ENCODE measurements around the gene PRCD. TPM values are rescaled to one million over a fixed set of nuclear protein-coding genes. Genes with fewer than 3 reads are reported as not detected.
"Not testable (repeated sequence)": the region's sequence is repeated elsewhere in the genome, so short reads cannot be mapped to it uniquely, and the experiment has no call there.

PRCD gene
- polyA plus RNA-seq, 4 donors: 3.0 to 4.5 (median 3.3) TPM

DNA sequence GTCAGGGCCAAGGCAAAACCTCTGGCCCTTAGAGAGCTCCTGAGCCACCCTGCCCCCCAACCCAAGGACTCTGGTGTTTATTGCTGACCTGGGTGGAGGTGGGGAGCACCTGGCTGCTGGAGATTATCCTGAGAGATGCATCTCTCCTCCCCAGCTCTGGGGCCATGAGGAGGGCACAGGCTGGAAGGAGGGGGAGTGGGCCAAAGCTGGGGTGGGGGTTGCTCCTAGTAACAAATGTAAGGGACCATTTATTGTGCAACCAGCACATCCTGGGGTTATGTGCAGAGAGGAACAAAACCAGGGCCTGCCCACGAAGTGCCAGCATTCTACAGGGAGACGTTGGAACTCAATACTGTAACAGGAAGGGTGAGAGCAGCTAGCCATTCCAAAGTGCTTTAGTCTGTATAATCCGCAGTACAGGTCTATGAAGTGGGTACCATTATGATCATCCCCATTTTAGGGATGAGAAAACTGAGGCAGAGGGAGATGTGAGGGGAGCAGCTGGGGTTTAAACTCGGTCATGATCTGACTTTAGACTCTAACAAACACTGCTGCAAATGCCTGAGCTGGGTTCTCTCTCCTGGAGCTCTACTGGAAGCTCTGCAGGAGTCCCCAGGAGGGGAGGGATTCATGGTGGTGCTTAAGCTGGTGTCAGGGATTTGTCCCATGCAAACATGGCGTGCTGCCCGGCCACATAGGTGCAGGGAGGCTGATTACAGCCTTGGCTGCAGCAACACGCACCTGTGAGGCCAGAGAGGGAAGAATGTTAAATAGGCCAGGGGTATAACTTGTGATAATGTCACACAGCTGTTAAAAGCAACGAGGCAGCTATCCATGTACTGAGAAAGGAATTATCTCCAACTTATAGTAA, 37.3 kb upstream of the PRCD start:
- no peak for DNase-seq (ENCODE audit: low read depth in 4 of 4, low spot score in 3 of 4)

GRCh38 chr17:76504117-76504516, 35.7 kb upstream of the PRCD start:
- no peak for DNase-seq (ENCODE audit: low read depth in 4 of 4, low spot score in 3 of 4)

DNA sequence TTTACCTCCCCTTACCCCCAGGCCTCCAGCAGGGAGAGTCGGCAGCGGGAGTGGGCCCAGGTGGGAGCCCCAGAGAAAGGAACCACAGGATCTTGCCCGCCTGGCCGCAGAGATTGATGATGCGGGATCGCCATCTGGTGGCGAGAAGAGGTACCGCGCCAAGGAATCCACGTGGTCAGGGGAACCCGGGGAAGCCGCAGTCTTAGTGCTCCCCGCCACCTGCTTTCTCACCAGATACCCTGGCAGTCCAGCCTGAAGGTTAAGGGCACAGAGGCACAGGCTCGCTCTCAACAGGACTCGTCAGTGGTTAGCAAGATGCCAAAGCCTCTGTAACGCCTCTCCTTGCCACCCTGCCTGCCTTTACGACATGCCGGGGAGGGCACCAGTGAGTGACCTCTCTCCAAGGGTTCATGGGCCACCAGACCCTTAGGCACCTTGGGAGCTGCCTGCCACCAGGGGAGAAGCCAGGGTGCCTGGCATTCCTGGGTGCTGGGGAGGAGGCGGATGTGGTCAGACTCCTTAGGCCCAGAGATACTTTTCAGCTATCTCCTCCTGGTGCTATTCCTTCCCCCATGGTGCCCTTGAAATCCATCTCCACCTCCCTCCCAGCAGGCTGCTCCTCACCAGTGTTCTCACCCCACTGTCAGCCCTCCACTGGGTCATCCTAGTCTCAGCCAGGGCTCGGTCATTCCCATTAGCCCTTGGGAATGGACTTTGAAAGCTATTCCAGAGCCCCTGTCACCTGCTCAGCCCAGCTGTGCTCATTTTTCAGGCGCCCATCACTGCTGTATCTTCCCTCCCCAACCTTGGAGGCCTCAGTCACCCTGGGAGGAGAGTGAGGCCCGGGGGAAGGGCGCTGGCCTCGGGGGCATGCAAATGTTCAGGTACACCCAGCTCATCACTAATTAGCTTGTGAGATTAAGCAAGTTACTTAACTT, 33.2 kb upstream of the PRCD start:
- DNase-seq (ENCODE audit: low read depth in 4 of 4, low spot score in 3 of 4): no peak

- not testable (repeated sequence) for DNase-seq (ENCODE audit: low read depth in 4 of 4, low spot score in 3 of 4)
Measured at GRCh38 chr17:76508472-76509063, 31.3 kb upstream of the PRCD start.

DNA sequence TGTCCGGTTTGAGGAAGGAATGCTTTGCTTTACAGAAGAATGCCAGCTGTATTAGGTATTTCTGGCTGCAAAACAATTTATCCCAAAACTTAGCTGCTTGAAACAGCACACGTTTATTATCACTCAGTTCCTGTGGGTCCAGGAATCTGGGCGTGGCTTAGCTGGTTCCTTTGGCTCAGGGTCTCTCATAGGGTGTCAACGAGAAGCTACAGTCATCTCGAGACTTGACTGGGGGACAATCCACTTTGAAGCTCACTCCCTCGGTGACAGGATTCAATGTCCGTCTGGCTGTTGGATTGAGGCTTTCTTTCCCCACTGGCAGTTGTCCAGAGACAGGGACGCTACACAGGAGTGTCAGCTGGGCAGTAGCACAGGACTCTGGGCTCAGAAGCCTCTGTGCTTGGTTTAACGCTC, 29.0 kb upstream of the PRCD start:
- no peak for DNase-seq (ENCODE audit: low read depth in 4 of 4, low spot score in 3 of 4)

GRCh38 chr17:76511668-76512365, 28.0 kb upstream of the PRCD start:
- DNase-seq (ENCODE audit: low read depth in 4 of 4, low spot score in 3 of 4): no peak

DNA sequence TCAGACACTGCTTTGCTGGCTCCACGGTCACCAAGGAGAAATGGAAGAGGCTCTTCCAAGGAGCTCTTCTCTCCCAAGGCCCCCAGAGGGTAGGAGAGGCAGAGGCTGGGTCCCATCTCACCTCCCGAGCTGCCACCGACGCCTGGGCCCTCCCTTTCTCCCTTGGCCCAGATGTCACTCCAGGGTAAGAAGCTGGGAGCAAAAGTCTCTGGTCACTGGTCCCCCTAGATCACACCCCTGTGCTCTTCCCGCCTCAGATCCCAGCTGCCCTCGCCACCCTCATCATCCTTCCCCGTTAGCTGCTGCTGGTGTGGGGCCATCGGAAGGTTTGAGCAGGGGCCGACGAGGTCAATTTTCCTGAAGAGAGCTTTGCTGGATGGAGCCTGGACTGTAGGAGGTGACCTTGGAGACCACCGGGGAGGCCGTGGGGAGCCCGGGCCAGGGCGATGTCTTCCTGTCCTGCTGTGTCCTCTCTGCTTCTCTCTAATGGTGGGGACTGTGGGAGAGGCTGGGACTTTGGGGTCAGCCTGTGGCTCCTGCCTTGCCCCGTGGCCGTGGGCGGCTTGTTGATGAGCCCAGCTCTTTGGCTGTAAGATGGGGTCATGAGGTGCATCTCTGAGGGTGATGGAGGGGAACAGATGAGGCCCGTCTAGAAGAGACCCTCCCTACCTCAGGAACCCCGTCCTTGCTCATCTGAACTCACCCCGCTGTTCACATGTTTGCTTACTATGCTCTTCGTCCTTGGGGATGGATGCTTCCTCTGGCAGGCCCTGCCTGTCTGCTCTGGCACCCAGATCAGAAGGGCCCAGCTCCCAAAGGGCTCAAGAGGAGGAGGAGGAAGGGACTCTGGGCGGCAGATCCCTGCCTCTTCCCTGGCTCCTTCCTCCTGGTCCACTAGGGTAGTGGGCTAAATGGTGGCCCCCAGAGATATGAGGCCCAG, 27.2 kb upstream of the PRCD start:
- DNase-seq (ENCODE audit: low read depth in 4 of 4, low spot score in 3 of 4): no peak

- DNase-seq (ENCODE audit: low read depth in 4 of 4, low spot score in 3 of 4): no peak
Measured at GRCh38 chr17:76513306-76513692, 26.5 kb upstream of the PRCD start.

DNA sequence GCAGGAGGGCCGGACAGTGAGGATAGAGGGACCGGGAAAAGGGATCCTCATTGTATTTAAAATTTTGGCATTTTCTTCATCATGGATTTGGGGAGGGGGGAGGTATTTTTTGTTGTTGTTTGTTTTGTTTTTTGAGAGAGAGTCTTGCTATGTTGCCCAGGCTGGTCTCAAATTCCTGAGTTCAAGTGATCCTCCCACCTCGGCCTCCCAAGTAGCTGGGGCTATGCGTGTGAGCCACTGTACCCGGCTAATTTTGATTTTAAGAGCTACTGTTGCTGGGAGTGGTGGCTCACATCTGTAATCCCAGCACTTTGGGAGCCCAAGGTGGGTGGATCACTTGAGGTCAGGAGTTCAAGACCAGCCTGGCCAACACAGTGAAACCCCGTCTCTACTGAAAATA, 25.5 kb upstream of the PRCD start:
- DNase-seq (ENCODE audit: low read depth in 4 of 4, low spot score in 3 of 4): not testable (repeated sequence)

- DNase-seq (ENCODE audit: low read depth in 4 of 4, low spot score in 3 of 4): no peak
Measured at GRCh38 chr17:76515274-76515949, 24.4 kb upstream of the PRCD start.

DNA sequence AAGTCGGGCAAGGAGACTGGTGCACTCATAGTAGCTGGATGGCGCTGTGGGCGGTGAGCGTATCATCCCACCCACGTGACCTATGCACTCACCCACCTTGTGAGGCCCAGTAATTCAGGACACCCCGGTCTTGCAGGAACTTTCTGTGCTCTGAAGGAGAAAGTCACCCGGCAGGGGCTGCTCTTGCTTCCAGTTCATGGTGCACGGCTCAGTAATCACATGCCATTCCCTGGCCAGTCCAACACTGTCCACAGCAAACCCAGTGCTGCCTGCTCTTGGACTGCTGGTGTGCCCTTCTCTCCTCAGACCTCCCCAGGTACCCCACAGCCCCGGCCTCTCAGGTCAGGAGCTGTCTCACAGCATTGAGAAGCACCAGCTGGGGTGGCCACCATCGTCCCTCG, 22.2 kb upstream of the PRCD start:
- DNase-seq (ENCODE audit: low read depth in 4 of 4, low spot score in 3 of 4): no peak

DNA sequence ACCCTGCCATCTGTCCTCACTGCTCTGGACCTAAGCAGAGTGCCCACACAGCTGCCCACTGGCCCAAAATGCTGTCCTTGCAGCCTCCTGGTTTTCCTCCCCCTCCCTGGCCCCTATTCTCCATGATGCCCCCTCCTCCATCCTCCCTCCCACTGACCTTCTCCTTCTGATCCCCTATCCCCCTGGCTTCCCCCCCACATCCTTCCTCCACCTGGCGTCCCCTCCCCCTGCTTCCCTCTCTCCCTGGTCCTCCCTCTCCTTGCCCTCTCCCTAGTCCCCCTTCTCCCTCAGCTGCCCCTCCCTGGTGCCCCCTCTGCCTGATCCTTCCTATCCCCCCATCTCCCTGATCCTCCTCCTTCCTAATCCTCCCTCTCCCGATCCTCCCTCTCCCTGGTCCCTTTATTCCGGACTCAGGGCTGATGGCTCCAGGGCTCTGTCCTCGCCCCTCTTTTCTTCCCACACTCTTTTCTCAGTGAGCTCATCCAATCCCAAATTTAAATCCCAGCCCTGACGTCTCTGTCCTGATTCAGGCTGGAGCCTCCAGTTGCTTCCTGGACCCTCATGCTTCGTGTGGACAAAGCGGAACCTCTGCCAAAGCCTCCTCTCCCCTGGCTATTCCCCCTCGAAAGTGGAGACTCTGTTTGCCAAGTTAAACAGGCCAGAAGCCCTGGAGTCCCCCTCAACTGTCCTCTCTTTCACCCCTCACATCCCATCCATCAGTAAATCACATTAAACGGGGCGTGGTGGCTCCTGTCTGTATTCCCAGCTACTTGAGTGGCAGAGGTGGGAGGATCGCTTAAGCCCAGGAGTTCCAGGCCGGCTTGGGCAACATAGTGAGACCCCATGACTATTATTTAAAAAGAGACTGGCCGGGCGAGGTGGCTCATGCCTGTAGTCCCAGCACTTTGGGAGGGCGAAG, 20.5 kb upstream of the PRCD start:
- no peak for DNase-seq (ENCODE audit: low read depth in 4 of 4, low spot score in 3 of 4)

DNA sequence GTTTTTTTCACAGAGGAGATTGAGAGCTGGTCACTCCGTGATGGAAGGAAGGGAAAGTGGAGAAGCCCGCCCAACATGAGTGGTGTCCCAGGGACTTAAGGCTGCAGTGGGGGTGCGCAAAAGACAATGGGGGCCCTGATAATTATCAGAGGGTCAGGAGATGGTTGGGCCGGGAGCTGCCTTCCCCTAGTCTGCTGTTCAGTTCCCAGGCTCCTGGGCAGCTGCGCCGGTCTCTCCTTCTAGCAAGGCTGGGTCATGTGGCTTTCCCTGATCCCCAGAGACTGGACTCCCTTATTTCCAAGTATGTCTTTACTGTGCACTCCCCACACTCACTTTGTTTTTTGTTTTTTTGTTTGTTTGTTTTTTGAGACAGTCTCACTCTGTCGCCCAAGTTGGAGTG, 18.6 kb upstream of the PRCD start:
- no peak for DNase-seq (ENCODE audit: low read depth in 4 of 4, low spot score in 3 of 4)

DNA sequence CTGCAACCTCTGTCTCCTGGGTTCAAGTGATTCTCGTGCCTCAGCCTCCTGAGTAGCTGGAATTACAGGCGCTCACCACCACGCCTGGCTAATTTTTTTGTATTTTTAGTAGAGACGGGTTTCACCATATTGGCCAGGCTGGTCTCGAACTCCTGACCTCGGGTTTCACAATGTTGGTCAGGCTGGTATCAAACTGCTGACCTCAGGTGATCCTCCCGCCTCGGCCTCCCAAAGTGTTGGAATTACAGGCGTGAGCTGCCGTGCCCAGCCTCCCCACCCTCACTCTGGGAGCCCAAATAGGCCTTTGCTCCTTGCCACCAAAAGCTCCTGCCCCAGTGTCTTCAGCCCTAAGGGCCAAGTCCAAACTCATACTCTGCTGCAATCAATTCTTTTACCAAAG, 18.2 kb upstream of the PRCD start:
- DNase-seq (ENCODE audit: low read depth in 4 of 4, low spot score in 3 of 4): not testable (repeated sequence)

- DNase-seq (ENCODE audit: low read depth in 4 of 4, low spot score in 3 of 4): no peak
Measured at GRCh38 chr17:76523084-76524037, 16.5 kb upstream of the PRCD start.

DNA sequence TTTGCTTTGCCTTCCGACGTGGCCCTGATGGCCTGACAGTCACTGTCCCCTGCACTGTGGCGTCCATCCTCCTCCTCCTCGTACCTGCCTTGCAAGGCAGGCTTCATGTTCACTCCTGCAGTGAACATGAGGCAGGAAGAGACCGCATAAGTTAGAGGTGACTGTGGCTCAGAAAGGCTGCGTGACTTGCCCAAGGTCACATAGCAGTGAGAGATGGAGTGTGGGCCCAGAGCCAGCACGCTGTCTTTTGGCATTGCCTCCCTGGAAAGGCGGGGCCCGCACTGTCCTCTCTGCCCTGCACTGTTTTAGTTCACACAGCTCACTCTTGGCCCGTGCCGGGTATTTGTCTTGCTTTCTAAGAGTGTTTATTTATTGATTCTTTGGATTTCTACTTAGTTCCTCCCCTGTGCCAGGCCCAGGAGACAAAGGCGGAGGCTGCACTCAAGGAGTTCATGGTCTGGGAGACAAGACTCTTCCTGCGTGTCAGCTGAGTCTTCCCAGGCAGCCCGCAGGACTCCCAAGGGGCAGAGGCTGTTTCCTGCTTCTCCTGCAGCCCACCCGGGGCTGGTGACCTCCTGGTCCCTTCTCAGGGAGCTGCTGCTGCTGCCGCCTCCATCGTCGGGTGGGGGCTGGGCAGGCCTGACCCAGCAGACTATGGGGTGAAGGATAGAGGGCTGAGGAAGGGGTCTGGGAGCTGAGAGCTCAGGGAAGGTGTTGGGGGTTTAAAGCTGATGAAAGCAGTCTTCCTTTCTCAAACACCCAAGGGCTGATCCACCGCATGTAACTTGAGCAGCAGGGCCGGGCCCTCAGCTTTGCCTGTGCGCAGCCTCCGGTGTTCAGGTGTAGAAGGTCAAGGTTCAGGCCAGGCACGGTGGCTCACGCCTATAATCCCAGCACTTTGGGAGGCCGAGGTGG, 15.0 kb upstream of the PRCD start:
- DNase-seq (ENCODE audit: low read depth in 4 of 4, low spot score in 3 of 4): no peak
